Activated naive CD4-positive, alpha-beta T cell treated with anti-CD3 and anti-CD28 coated beads, Interleukin-2, amount 50 U/mL, for 24 hours (primary cell): ENCODE data around the gene OR5H15.
"Not testable (repeated sequence)": the region's sequence is repeated elsewhere in the genome, so short reads cannot be mapped to it uniquely, and the experiment has no call there.

Experiments
- H3K27ac Mint-ChIP-seq: one replicate; pipeline ENCODE4 v1.8.0; 2021; ENCODE audit warnings: mild to moderate bottlenecking, mixed read lengths
- H3K27me3 Mint-ChIP-seq: one replicate; pipeline ENCODE4 v1.8.0; 2021; ENCODE audit warnings: mixed read lengths
- H3K36me3 Mint-ChIP-seq: one replicate; pipeline ENCODE4 v1.8.0; 2021; ENCODE audit warnings: mixed read lengths
- H3K4me1 Mint-ChIP-seq: one replicate; pipeline ENCODE4 v1.8.0; 2021; ENCODE audit warnings: mixed read lengths
- H3K4me3 Mint-ChIP-seq: one replicate; pipeline ENCODE4 v1.8.0; 2021; ENCODE audit warnings: mild to moderate bottlenecking, mixed read lengths
- H3K9me3 Mint-ChIP-seq: one replicate; pipeline ENCODE4 v1.8.0; 2021; ENCODE audit warnings: mixed read lengths

Gene OR5H15

GRCh38 chr3:98166396-98166795, at the start of gene OR5H15:
Gene OR5H15, plus strand, starts transcription at chr3:98166696. Its CDS starts 2,004 bp downstream, at chr3:98168700.
- Mint-ChIP-seq H3K9me3 (no peaks in the 10 kb centered on the region), H3K36me3 (no peaks in the 10 kb centered on the region), H3K4me3 (no peak within 1 kb of the TSS), H3K27ac (no peak within 1 kb of the TSS), H3K27me3 (peaks cover 3% of the 10 kb centered on the region), H3K4me1 (no peaks in the 10 kb centered on the region)

- no peaks in the 10 kb centered on the region for H3K36me3 Mint-ChIP-seq
- no peaks in the 10 kb centered on the region for H3K9me3 Mint-ChIP-seq
- no peaks in the 10 kb centered on the region for H3K4me1 Mint-ChIP-seq
- no peaks in the 10 kb centered on the region for H3K27me3 Mint-ChIP-seq
- no peak within 1 kb of the TSS for H3K4me3 Mint-ChIP-seq
- no peak within 1 kb of the TSS for H3K27ac Mint-ChIP-seq
These were observed 36.1 kb upstream of the OR5H15 start, which contains the start of gene OR5H1 for GRCh38 chr3:98130421-98130820. Gene OR5H1, plus strand, starts transcription at chr3:98130721. Its CDS starts 1,977 bp downstream, at chr3:98132698.

GRCh38 chr3:98136631-98137030, 29.9 kb upstream of the OR5H15 start:
- Mint-ChIP-seq H3K36me3 (no peaks in the 10 kb centered on the region), H3K4me3 (no peak overlapping the region), H3K27ac (no peak overlapping the region), H3K9me3 (no peaks in the 10 kb centered on the region), H3K27me3 (no peaks in the 10 kb centered on the region), H3K4me1 (no peaks in the 10 kb centered on the region)

GRCh38 chr3:98137826-98138557, 28.5 kb upstream of the OR5H15 start:
- not testable (repeated sequence) for H3K4me1 Mint-ChIP-seq, H3K9me3 Mint-ChIP-seq, H3K27me3 Mint-ChIP-seq, H3K36me3 Mint-ChIP-seq, H3K27ac Mint-ChIP-seq, H3K4me3 Mint-ChIP-seq

GRCh38 chr3:98140531-98140930, 26.0 kb upstream of the OR5H15 start:
- H3K27me3 Mint-ChIP-seq, result no peaks in the 10 kb centered on the region
- no peaks in the 10 kb centered on the region for H3K36me3 Mint-ChIP-seq

GRCh38 chr3:98147179-98147578, 19.3 kb upstream of the OR5H15 start, which contains the start of gene OR5H14:
Gene OR5H14, plus strand, starts transcription at chr3:98147479. Its CDS starts 1,907 bp downstream, at chr3:98149386.
- Mint-ChIP-seq H3K36me3 (no peaks in the 10 kb centered on the region), H3K4me1 (no peaks in the 10 kb centered on the region), H3K27me3 (no peaks in the 10 kb centered on the region), H3K27ac (no peak within 1 kb of the TSS), H3K9me3 (no peaks in the 10 kb centered on the region), H3K4me3 (no peak within 1 kb of the TSS)

More at GRCh38 chr3:98140531-98140930, 26.0 kb upstream of the OR5H15 start:
- no peaks in the 10 kb centered on the region for H3K9me3 Mint-ChIP-seq
- no peak overlapping the region for H3K4me3 Mint-ChIP-seq
- no peaks in the 10 kb centered on the region for H3K4me1 Mint-ChIP-seq
- no peak overlapping the region for H3K27ac Mint-ChIP-seq

GRCh38 chr3:98148751-98149150, 17.7 kb upstream of the OR5H15 start:
- H3K4me1 Mint-ChIP-seq, result no peaks in the 10 kb centered on the region
- no peak overlapping the region for H3K4me3 Mint-ChIP-seq
- H3K9me3 Mint-ChIP-seq, result no peaks in the 10 kb centered on the region
- no peaks in the 10 kb centered on the region for H3K27me3 Mint-ChIP-seq
- H3K36me3 Mint-ChIP-seq, result no peaks in the 10 kb centered on the region
- no peak overlapping the region for H3K27ac Mint-ChIP-seq

- not testable (repeated sequence) for H3K27me3 Mint-ChIP-seq, H3K27ac Mint-ChIP-seq, H3K36me3 Mint-ChIP-seq, H3K9me3 Mint-ChIP-seq, H3K4me1 Mint-ChIP-seq, H3K4me3 Mint-ChIP-seq
These were observed 17.0 kb upstream of the OR5H15 start for GRCh38 chr3:98149456-98149855.

GRCh38 chr3:98151241-98151640, 15.3 kb upstream of the OR5H15 start:
- Mint-ChIP-seq H3K27me3 (no peaks in the 10 kb centered on the region), H3K4me1 (no peaks in the 10 kb centered on the region), H3K4me3 (no peak overlapping the region), H3K36me3 (no peaks in the 10 kb centered on the region), H3K9me3 (no peaks in the 10 kb centered on the region), H3K27ac (no peak overlapping the region)

- no peaks in the 10 kb centered on the region for H3K36me3 Mint-ChIP-seq
- no peaks in the 10 kb centered on the region for H3K9me3 Mint-ChIP-seq
- H3K27ac Mint-ChIP-seq, result no peak overlapping the region
- no peak overlapping the region for H3K4me3 Mint-ChIP-seq
- H3K27me3 Mint-ChIP-seq, result peaks cover 5% of the 10 kb centered on the region
- no peaks in the 10 kb centered on the region for H3K4me1 Mint-ChIP-seq
These were observed 4.6 kb downstream of the OR5H15 start for GRCh38 chr3:98171071-98171470.

- no peaks in the 10 kb centered on the region for H3K36me3 Mint-ChIP-seq
- no peak overlapping the region for H3K27ac Mint-ChIP-seq
- H3K4me3 Mint-ChIP-seq, result no peak overlapping the region
- H3K4me1 Mint-ChIP-seq, result no peaks in the 10 kb centered on the region
- H3K27me3 Mint-ChIP-seq, result peaks cover 5% of the 10 kb centered on the region
- H3K9me3 Mint-ChIP-seq, result no peaks in the 10 kb centered on the region
These were observed 6.1 kb downstream of the OR5H15 start for GRCh38 chr3:98172621-98173020.

- no peak overlapping the region for H3K27ac Mint-ChIP-seq
- H3K9me3 Mint-ChIP-seq, result no peaks in the 10 kb centered on the region
- no peak overlapping the region for H3K4me3 Mint-ChIP-seq
- H3K36me3 Mint-ChIP-seq, result no peaks in the 10 kb centered on the region
- no peaks in the 10 kb centered on the region for H3K27me3 Mint-ChIP-seq
- no peaks in the 10 kb centered on the region for H3K4me1 Mint-ChIP-seq
These were observed 13.9 kb downstream of the OR5H15 start for GRCh38 chr3:98180319-98180890.

- no peaks in the 10 kb centered on the region for H3K4me1 Mint-ChIP-seq
- H3K27me3 Mint-ChIP-seq, result no peaks in the 10 kb centered on the region
- H3K4me3 Mint-ChIP-seq, result no peak overlapping the region
- no peak overlapping the region for H3K27ac Mint-ChIP-seq
- H3K36me3 Mint-ChIP-seq, result no peaks in the 10 kb centered on the region
- no peaks in the 10 kb centered on the region for H3K9me3 Mint-ChIP-seq
These were observed 15.7 kb downstream of the OR5H15 start for GRCh38 chr3:98182196-98182595.

- no peaks in the 10 kb centered on the region for H3K9me3 Mint-ChIP-seq
- H3K27me3 Mint-ChIP-seq, result no peaks in the 10 kb centered on the region
- H3K4me3 Mint-ChIP-seq, result no peak overlapping the region
- no peaks in the 10 kb centered on the region for H3K4me1 Mint-ChIP-seq
- H3K36me3 Mint-ChIP-seq, result no peaks in the 10 kb centered on the region
- H3K27ac Mint-ChIP-seq, result no peak overlapping the region
These were observed 18.7 kb downstream of the OR5H15 start for GRCh38 chr3:98185180-98185579.

GRCh38 chr3:98188545-98188944, 22.0 kb downstream of the OR5H15 start:
- Mint-ChIP-seq H3K27me3 (no peaks in the 10 kb centered on the region), H3K9me3 (no peaks in the 10 kb centered on the region), H3K36me3 (no peaks in the 10 kb centered on the region), H3K4me3 (no peak overlapping the region), H3K27ac (no peak overlapping the region), H3K4me1 (no peaks in the 10 kb centered on the region)

- H3K36me3 Mint-ChIP-seq, H3K27ac Mint-ChIP-seq, H3K9me3 Mint-ChIP-seq, H3K4me3 Mint-ChIP-seq, H3K27me3 Mint-ChIP-seq, H3K4me1 Mint-ChIP-seq: not testable (repeated sequence)
These were observed 24.4 kb downstream of the OR5H15 start for GRCh38 chr3:98190911-98191310.

- H3K4me3 Mint-ChIP-seq, H3K36me3 Mint-ChIP-seq, H3K4me1 Mint-ChIP-seq, H3K27ac Mint-ChIP-seq, H3K27me3 Mint-ChIP-seq, H3K9me3 Mint-ChIP-seq: not testable (repeated sequence)
These were observed 29.8 kb downstream of the OR5H15 start for GRCh38 chr3:98196293-98196692.
